Measurements from ENCODE around the gene PGAP3.

Gene PGAP3

GRCh38 chr17:39623356-39623950, 64.4 kb downstream of the PGAP3 start (continued):
- TF ChIP-seq TCF7L2 (IDR thresholded peaks at IDR 0.05; ENCODE audit: borderline replicate concordance, low read depth, low read length) (no peak), GLI2 (tag by site-specific recombination; IDR thresholded peaks at IDR 0.05; ENCODE audit: borderline replicate concordance, low read depth) (no peak), ZNF112 (tag by site-specific recombination; IDR thresholded peaks at IDR 0.05) (no peak), ZSCAN30 (tag by site-specific recombination; IDR thresholded peaks at IDR 0.05) (no peak), GFI1B (tag by site-specific recombination; IDR thresholded peaks at IDR 0.05) (no peak), ZNF473 (tag by site-specific recombination; IDR thresholded peaks at IDR 0.05) (no peak), ZNF514 (tag by site-specific recombination; IDR thresholded peaks at IDR 0.05) (no peak), ZNF354C (tag by site-specific recombination; IDR thresholded peaks at IDR 0.05; ENCODE audit: borderline replicate concordance, low read depth) (no peak), ZNF10 (tag by site-specific recombination; IDR thresholded peaks at IDR 0.05) (no peak), ZNF571 (tag by site-specific recombination; IDR thresholded peaks at IDR 0.05) (no peak), ZNF585B (tag by site-specific recombination; IDR thresholded peaks at IDR 0.05) (no peak), ZNF777 (tag by site-specific recombination; IDR thresholded peaks at IDR 0.05; ENCODE audit: borderline replicate concordance) (no peak), ZNF791 (tag by site-specific recombination; IDR thresholded peaks at IDR 0.05) (no peak), ZNF654 (tag by site-specific recombination; IDR thresholded peaks at IDR 0.05; ENCODE audit: low read depth) (peak; percentile 77), KLF16 (tag by site-specific recombination; IDR thresholded peaks at IDR 0.05) (no peak), CTCF (tag by site-specific recombination; IDR thresholded peaks at IDR 0.05) (peak; percentile 73), ELK4 (IDR thresholded peaks at IDR 0.05; ENCODE audit: borderline replicate concordance, low read depth, low read length) (no peak), ZNF398 (tag by site-specific recombination; IDR thresholded peaks at IDR 0.05) (no peak), ZNF555 (tag by site-specific recombination; conservative IDR thresholded peaks at IDR 0.05) (no peak), ZFP69B (tag by site-specific recombination; IDR thresholded peaks at IDR 0.05) (no peak), ZNF510 (tag by site-specific recombination; IDR thresholded peaks at IDR 0.05; ENCODE audit: insufficient replicate concordance) (no peak), ZNF350 (tag by site-specific recombination; IDR thresholded peaks at IDR 0.05) (no peak), HOXD13 (CRISPR knock-in tag; IDR thresholded peaks at IDR 0.05; ENCODE audit: borderline replicate concordance) (no peak), ZNF707 (tag by site-specific recombination; IDR thresholded peaks at IDR 0.05) (no peak), HIC1 (tag by site-specific recombination; IDR thresholded peaks at IDR 0.05) (peak; percentile 97), ZNF248 (tag by site-specific recombination; IDR thresholded peaks at IDR 0.05) (no peak), ZNF433 (tag by site-specific recombination; IDR thresholded peaks at IDR 0.05; ENCODE audit: low read depth) (no peak), BCL11A (tag by site-specific recombination; IDR thresholded peaks at IDR 0.05; ENCODE audit: low read depth) (no peak), ZNF48 (tag by site-specific recombination; IDR thresholded peaks at IDR 0.05) (no peak), ZNF175 (tag by site-specific recombination; IDR thresholded peaks at IDR 0.05) (no peak), ZNF132 (tag by site-specific recombination; IDR thresholded peaks at IDR 0.05; ENCODE audit: borderline replicate concordance) (no peak), ZNF202 (tag by site-specific recombination; IDR thresholded peaks at IDR 0.05; ENCODE audit: borderline replicate concordance) (no peak), ZNF114 (tag by site-specific recombination; IDR thresholded peaks at IDR 0.05) (no peak)
- TF ChIP-seq, protein P1, sequence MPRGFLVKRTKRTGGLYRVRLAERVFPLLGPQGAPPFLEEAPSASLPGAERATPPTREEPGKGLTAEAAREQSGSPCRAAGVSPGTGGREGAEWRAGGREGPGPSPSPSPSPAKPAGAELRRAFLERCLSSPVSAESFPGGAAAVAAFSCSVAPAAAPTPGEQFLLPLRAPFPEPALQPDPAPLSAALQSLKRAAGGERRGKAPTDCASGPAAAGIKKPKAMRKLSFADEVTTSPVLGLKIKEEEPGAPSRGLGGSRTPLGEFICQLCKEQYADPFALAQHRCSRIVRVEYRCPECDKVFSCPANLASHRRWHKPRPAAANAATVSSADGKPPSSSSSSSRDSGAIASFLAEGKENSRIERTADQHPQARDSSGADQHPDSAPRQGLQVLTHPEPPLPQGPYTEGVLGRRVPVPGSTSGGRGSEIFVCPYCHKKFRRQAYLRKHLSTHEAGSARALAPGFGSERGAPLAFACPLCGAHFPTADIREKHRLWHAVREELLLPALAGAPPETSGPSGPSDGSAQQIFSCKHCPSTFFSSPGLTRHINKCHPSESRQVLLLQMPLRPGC (tag by site-specific recombination; IDR thresholded peaks at IDR 0.05), result no peak

All from HEK293 (cell line).